Measurements from ENCODE around the gene BLM.

BLM gene

GRCh38 chr15:90744759-90745402 lies 27.7 kb downstream of the BLM start:
- H3K4me3 ChIP-seq (ENCODE audit: low read depth, low read length), result no peak overlapping the region
- TF ChIP-seq MYC (IDR thresholded peaks at IDR 0.05; ENCODE audit: low read depth, low read length) (no peak), MAX (IDR thresholded peaks at IDR 0.05; ENCODE audit: low read depth, low read length) (no peak), POLR2A (IDR thresholded peaks at IDR 0.05; ENCODE audit: extremely low read depth, insufficient read length) (no peak)
- TF ChIP-seq, protein P1, sequence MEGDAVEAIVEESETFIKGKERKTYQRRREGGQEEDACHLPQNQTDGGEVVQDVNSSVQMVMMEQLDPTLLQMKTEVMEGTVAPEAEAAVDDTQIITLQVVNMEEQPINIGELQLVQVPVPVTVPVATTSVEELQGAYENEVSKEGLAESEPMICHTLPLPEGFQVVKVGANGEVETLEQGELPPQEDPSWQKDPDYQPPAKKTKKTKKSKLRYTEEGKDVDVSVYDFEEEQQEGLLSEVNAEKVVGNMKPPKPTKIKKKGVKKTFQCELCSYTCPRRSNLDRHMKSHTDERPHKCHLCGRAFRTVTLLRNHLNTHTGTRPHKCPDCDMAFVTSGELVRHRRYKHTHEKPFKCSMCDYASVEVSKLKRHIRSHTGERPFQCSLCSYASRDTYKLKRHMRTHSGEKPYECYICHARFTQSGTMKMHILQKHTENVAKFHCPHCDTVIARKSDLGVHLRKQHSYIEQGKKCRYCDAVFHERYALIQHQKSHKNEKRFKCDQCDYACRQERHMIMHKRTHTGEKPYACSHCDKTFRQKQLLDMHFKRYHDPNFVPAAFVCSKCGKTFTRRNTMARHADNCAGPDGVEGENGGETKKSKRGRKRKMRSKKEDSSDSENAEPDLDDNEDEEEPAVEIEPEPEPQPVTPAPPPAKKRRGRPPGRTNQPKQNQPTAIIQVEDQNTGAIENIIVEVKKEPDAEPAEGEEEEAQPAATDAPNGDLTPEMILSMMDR (IDR thresholded peaks at IDR 0.05; ENCODE audit: low read depth, low read length), result no peak
- no peak for DNase-seq (ENCODE audit: low read depth)

GRCh38 chr15:90749754-90750153 lies 32.6 kb downstream of the BLM start:
- no peak overlapping the region for H3K4me3 ChIP-seq (ENCODE audit: low read depth, low read length)
- DNase-seq (ENCODE audit: low read depth), result peak; percentile 33
- TF ChIP-seq POLR2A (IDR thresholded peaks at IDR 0.05; ENCODE audit: extremely low read depth, insufficient read length), result no peak

GRCh38 chr15:90750186-90750585 lies 33.0 kb downstream of the BLM start:
- TF ChIP-seq MYC (IDR thresholded peaks at IDR 0.05; ENCODE audit: low read depth, low read length) (peak; percentile 52; the same call in 1 of the 2 replicates), MAX (IDR thresholded peaks at IDR 0.05; ENCODE audit: low read depth, low read length) (no peak)
- DNase-seq (ENCODE audit: low read depth), result peak; percentile 84
- H3K4me3 ChIP-seq (ENCODE audit: low read depth, low read length), result no peak overlapping the region

DNA sequence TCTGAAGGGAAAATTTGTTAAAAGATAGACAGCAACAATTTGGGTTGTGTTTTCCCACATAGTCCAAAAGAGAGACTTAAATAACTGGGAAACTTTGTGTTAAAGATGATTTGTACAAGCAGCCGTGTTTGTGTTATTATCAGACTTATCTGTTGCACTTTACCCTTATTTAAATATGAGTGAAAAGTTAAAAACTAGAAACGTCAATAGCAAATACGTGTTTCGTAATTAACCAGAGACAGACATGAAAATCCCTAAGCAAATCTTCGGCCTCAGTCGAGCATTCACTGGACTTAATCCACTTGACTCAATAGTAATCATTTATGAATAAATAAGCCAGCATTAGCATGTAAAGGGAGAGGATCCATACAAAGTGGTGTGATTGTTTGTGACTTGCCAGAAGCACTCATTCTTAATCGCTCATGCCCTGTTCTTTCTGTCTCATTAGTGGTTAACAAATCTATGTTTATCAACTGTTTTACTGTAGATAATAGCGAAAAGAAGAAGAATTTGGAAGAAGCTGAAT lies 34.2 kb downstream of the BLM start:
- no peak for DNase-seq (ENCODE audit: low read depth)
- TF ChIP-seq MYC (IDR thresholded peaks at IDR 0.05; ENCODE audit: low read depth, low read length) (no peak), MAX (IDR thresholded peaks at IDR 0.05; ENCODE audit: low read depth, low read length) (no peak), POLR2A (IDR thresholded peaks at IDR 0.05; ENCODE audit: extremely low read depth, insufficient read length) (no peak)
- TF ChIP-seq, protein P1 (IDR thresholded peaks at IDR 0.05; ENCODE audit: low read depth, low read length), result no peak
- H3K4me3 ChIP-seq (ENCODE audit: low read depth, low read length), result no peak overlapping the region

DNA sequence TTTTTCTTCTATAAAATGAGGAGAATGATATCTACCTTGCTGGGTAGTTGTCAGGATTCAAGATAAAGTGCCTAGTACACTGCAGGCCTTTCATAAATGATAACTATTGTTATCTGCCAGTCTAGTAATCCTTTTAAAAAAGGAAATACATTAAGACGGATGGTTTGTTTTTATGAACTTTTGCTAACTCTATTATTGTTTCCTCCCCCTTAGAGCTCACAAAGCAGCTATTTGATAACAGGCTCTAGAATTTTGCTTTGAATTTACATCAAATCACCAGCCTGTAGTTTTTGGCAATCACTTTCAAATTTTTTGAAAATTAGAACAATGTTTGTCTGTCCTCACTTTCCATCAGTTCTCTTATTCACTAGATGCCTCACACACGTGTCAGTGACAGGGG lies 39.8 kb downstream of the BLM start:
- no peak for DNase-seq (ENCODE audit: low read depth)
- no peak overlapping the region for H3K4me3 ChIP-seq (ENCODE audit: low read depth, low read length)
- TF ChIP-seq, protein P1 (IDR thresholded peaks at IDR 0.05; ENCODE audit: low read depth, low read length), result no peak
- no peak for TF ChIP-seq MAX (IDR thresholded peaks at IDR 0.05; ENCODE audit: low read depth, low read length)
- TF ChIP-seq MYC (IDR thresholded peaks at IDR 0.05; ENCODE audit: low read depth, low read length), result no peak
- TF ChIP-seq POLR2A (IDR thresholded peaks at IDR 0.05; ENCODE audit: extremely low read depth, insufficient read length), result no peak

DNA sequence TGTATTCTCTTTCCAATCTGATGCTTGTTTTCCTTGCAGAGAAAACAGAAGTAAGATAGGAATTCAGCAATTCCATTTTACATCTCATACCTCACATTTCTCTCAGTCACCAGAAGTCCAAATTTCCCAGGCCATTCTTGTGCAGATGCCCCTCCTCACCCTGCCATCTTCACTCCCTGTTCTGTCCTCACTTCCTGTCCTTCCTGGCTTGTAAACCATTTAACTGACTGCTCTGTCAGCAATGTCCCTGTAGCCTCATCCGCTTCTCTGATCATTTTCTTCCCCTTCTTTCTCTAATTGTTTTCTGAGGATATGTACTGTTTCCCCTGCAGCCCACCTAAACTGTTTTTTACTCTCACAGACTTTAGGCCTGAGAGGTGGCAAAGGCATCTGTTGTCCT lies 40.3 kb downstream of the BLM start:
- no peak overlapping the region for H3K4me3 ChIP-seq (ENCODE audit: low read depth, low read length)
- DNase-seq (ENCODE audit: low read depth), result no peak
- TF ChIP-seq MYC (IDR thresholded peaks at IDR 0.05; ENCODE audit: low read depth, low read length) (no peak), MAX (IDR thresholded peaks at IDR 0.05; ENCODE audit: low read depth, low read length) (no peak), POLR2A (IDR thresholded peaks at IDR 0.05; ENCODE audit: extremely low read depth, insufficient read length) (no peak)
- TF ChIP-seq, protein P1 (IDR thresholded peaks at IDR 0.05; ENCODE audit: low read depth, low read length), result no peak

Data from NB4 (cell line).